ENCODE measurements around the gene CDR2.

GRCh38 chr16:22364241-22364640 lies 10.2 kb downstream of the CDR2 start:
- no peak for TF ChIP-seq CTCF (IDR thresholded peaks at IDR 0.05)
- TF ChIP-seq ZFX (IDR thresholded peaks at IDR 0.05; ENCODE audit: borderline replicate concordance) = no peak
